H1 (cell line): ENCODE measurements around the gene GARS1. TPM values are rescaled to one million over a fixed set of nuclear protein-coding genes. Genes with fewer than 3 reads are reported as not detected.

ENCODE experiments used
- CTCF ChIA-PET: fragments of 300-600 bp; sonication (Branson Sonifier 250); formaldehyde crosslinking; loops from one replicate; lab custom pipeline; 2021; ENCODE audit not compliant: partially characterized antibody; lab: Charles Lee
- POLR2A ChIA-PET: fragments of 300-600 bp; sonication (Branson Sonifier 250); formaldehyde crosslinking; loops from one replicate; lab custom pipeline; 2021; ENCODE audit warnings: inconsistent platforms; ENCODE audit not compliant: partially characterized antibody; lab: Charles Lee
- DNase-seq, 2 experiments: peaks; one replicate each; pipeline versions ENCODE4 v3.0.0 to v3.0.0-alpha.2; 2010 to 2022; ENCODE audit warnings: low spot score in 2 of 2, low read depth in 1 of 2, mixed read lengths in 1 of 2
- FAIRE-seq: peaks from 2 replicates; lab custom pipeline; 2011; peaks lifted over from hg19 to GRCh38; lab: Jason Lieb, UNC
- H2AFZ ChIP-seq: 2 replicates; pipeline ENCODE4 v1.8.1; 2012; ENCODE audit warnings: low read length, inconsistent platforms
- H2AK5ac ChIP-seq: 2 replicates; pipeline ENCODE4 v1.6.1; 2013; ENCODE audit warnings: low read depth, low read length
- H2BK120ac ChIP-seq: replicated peaks from 2 replicates; pipeline ENCODE3; 2013; ENCODE audit warnings: low read depth, low read length, inconsistent platforms
- H2BK12ac ChIP-seq: 2 replicates; pipeline ENCODE4 v1.6.1; 2013; ENCODE audit warnings: low read depth, low read length
- H2BK15ac ChIP-seq: 2 replicates; pipeline ENCODE4 v1.6.1; 2013; ENCODE audit warnings: low read length
- H2BK20ac ChIP-seq: 2 replicates; pipeline ENCODE4 v1.6.1; 2013; ENCODE audit warnings: low read length
- H2BK5ac ChIP-seq: 2 replicates; pipeline ENCODE4 v1.6.1; 2013; ENCODE audit warnings: low read depth, low read length
- H3K14ac ChIP-seq: 2 replicates; pipeline ENCODE4 v1.6.1; 2013; ENCODE audit warnings: inconsistent platforms; ENCODE audit not compliant: insufficient read length
- H3K18ac ChIP-seq: 2 replicates; pipeline ENCODE4 v1.6.1; 2013; ENCODE audit warnings: low read length; ENCODE audit errors: extremely low read depth
- H3K23ac ChIP-seq: 2 replicates; pipeline ENCODE4 v1.6.1; 2013; ENCODE audit warnings: inconsistent platforms; ENCODE audit not compliant: insufficient read length
- H3K23me2 ChIP-seq: 2 replicates; pipeline ENCODE4 v1.6.1; 2013; ENCODE audit warnings: low read depth, low read length
- H3K27ac ChIP-seq: 2 replicates; pipeline ENCODE4 v1.6.1; 2011; ENCODE audit warnings: low read depth, low read length, inconsistent platforms
- H3K27me3 ChIP-seq, 4 experiments: replicated peaks in 1 of 4; 1 replicate in 1 of 4; 2 replicates in 3 of 4; pipeline versions ENCODE4 v1.6.1 to v1.8.1; 2011 to 2013; ENCODE audit warnings: low read length in 3 of 4, mild to moderate bottlenecking in 3 of 4, inconsistent platforms in 2 of 4, mixed read lengths in 2 of 4, moderate library complexity in 1 of 4; ENCODE audit not compliant: control insufficient read depth in 3 of 4, insufficient read depth in 3 of 4; ENCODE audit errors: extremely low read depth in 1 of 4
- H3K36me3 ChIP-seq, 4 experiments: 2 replicates each; pipeline versions ENCODE4 v1.6.1 to v1.8.1; 2011 to 2013; ENCODE audit warnings: mild to moderate bottlenecking in 4 of 4, low read length in 3 of 4, moderate library complexity in 2 of 4, control low read depth in 1 of 4, inconsistent platforms in 1 of 4; ENCODE audit not compliant: insufficient read depth in 4 of 4, control insufficient read depth in 2 of 4
- H3K4ac ChIP-seq: replicated peaks from 2 replicates; pipeline ENCODE3; 2013; ENCODE audit warnings: low read length, low read depth, mixed read lengths, inconsistent platforms; ENCODE audit not compliant: insufficient read length
- H3K4me1 ChIP-seq, 4 experiments: replicated peaks in 1 of 4; 1 replicate in 1 of 4; 2 replicates in 3 of 4; pipeline versions ENCODE4 v1.6.1 to v1.8.1; 2011 to 2013; ENCODE audit warnings: low read length in 3 of 4, inconsistent platforms in 2 of 4, mixed read lengths in 1 of 4; ENCODE audit not compliant: insufficient read depth in 4 of 4, control insufficient read depth in 3 of 4
- H3K4me2 ChIP-seq, 2 experiments: 2 replicates each; pipeline versions ENCODE4 v1.6.1 to v1.8.1; 2011 to 2013; ENCODE audit warnings: low read depth in 2 of 2, low read length in 2 of 2, control low read depth in 1 of 2, inconsistent platforms in 1 of 2, mild to moderate bottlenecking in 1 of 2; ENCODE audit not compliant: insufficient read depth in 1 of 2
- H3K4me3 ChIP-seq, 4 experiments: fragments of 200-600, 300-600 bp in 1 of 4; sonication (generic), shearing (Covaris generic), sonication (Bioruptor Twin) in 1 of 4; 2 replicates each; pipeline versions ENCODE4 v1.5.1 to v1.8.1; 2011 to 2016; ENCODE audit warnings: low read length in 4 of 4, low read depth in 3 of 4, control low read depth in 2 of 4, inconsistent platforms in 2 of 4, mild to moderate bottlenecking in 2 of 4, mixed read lengths in 1 of 4, moderate library complexity in 1 of 4; ENCODE audit not compliant: insufficient read depth in 2 of 4; ENCODE audit errors: extremely low read depth in 1 of 4
- H3K56ac ChIP-seq: replicated peaks from 2 replicates; pipeline ENCODE3; 2013; ENCODE audit warnings: low read depth, mild to moderate bottlenecking, mixed read lengths, low read length, inconsistent platforms; ENCODE audit not compliant: insufficient read length
- H3K79me1 ChIP-seq: 2 replicates; pipeline ENCODE4 v1.6.1; 2013; ENCODE audit warnings: low read depth, low read length, control low read depth
- H3K79me2 ChIP-seq, 2 experiments: 2 replicates each; pipeline versions ENCODE4 v1.6.1 to v1.8.1; 2012 to 2013; ENCODE audit warnings: low read length in 2 of 2, mild to moderate bottlenecking in 2 of 2, inconsistent platforms in 1 of 2; ENCODE audit not compliant: insufficient read depth in 2 of 2, control insufficient read depth in 1 of 2
- H3K9ac ChIP-seq, 4 experiments: replicated peaks in 1 of 4; 1 replicate in 1 of 4; 2 replicates in 3 of 4; pipeline versions ENCODE4 v1.6.1 to v1.8.1; 2011 to 2013; ENCODE audit warnings: low read depth in 3 of 4, low read length in 3 of 4, control low read depth in 2 of 4, mild to moderate bottlenecking in 2 of 4, moderate library complexity in 2 of 4, inconsistent platforms in 1 of 4; ENCODE audit errors: extremely low read depth in 1 of 4
- H3K9me3 ChIP-seq, 2 experiments: 2 replicates each; pipeline versions ENCODE4 v1.6.1 to v1.8.1; 2012 to 2013; ENCODE audit warnings: mild to moderate bottlenecking in 2 of 2, moderate library complexity in 2 of 2, control low read depth in 1 of 2, inconsistent platforms in 1 of 2, low read depth in 1 of 2, low read length in 1 of 2, mixed read lengths in 1 of 2; ENCODE audit not compliant: insufficient read depth in 2 of 2
- H4K20me1 ChIP-seq, 2 experiments: replicated peaks in 1 of 2; 2 replicates each; pipeline versions ENCODE3 to v1.8.1; 2011 to 2013; ENCODE audit warnings: inconsistent platforms in 2 of 2, low read length in 2 of 2, mild to moderate bottlenecking in 1 of 2; ENCODE audit not compliant: insufficient read depth in 2 of 2, control insufficient read depth in 1 of 2
- H4K5ac ChIP-seq: 2 replicates; pipeline ENCODE4 v1.6.1; 2013; ENCODE audit warnings: low read length, low read depth, mixed read lengths, inconsistent platforms; ENCODE audit not compliant: insufficient read length
- H4K8ac ChIP-seq: 2 replicates; pipeline ENCODE4 v1.8.0; 2013; ENCODE audit warnings: mild to moderate bottlenecking, moderate library complexity, low read length, inconsistent platforms; ENCODE audit not compliant: insufficient read depth; ENCODE audit errors: extremely low read depth
- H4K91ac ChIP-seq: replicated peaks from 2 replicates; pipeline ENCODE3; 2013; ENCODE audit warnings: low read length, mixed read lengths, inconsistent platforms; ENCODE audit not compliant: insufficient read length
- CREB1 ChIP-seq: IDR thresholded peaks from 2 replicates; pipeline ENCODE4 v1.6.1; 2012; ENCODE audit warnings: inconsistent platforms
- JUND ChIP-seq: IDR thresholded peaks from 2 replicates; pipeline ENCODE4 v1.6.1; 2011; ENCODE audit warnings: mild to moderate bottlenecking, improper control_type of control experiment, low read length
- TBP ChIP-seq: IDR thresholded peaks from 2 replicates; pipeline ENCODE4 v1.6.1; 2011; ENCODE audit warnings: low read depth, low read length, improper control_type of control experiment
- WGBS, 2 experiments: shearing (Covaris generic) in 1 of 2; methylation state at CpG; one replicate each; pipeline versions ENCODE4 v1.1.6 to v1.1.7; 2013 to 2015; ENCODE audit warnings: low lambda C conversion rate in 2 of 2, mixed read lengths in 2 of 2, inconsistent platforms in 1 of 2, low coverage in 1 of 2, missing lambda C conversion rate in 1 of 2; ENCODE audit not compliant: insufficient replicate concordance in 2 of 2, insufficient coverage in 1 of 2, insufficient read length in 1 of 2; ENCODE audit errors: extremely low coverage in 1 of 2, missing lambda C conversion rate in 1 of 2; 5-methylcytosine and 5-hydroxymethylcytosine counted together
- polyA plus RNA-seq, 7 experiments: library from polyadenylated mRNA; depleted of rRNA in 3 of 7; stranded (reverse) in 5 of 7; unstranded in 2 of 7; fragments of >200 nt in 5 of 7; fragments of 200-250 nt in 2 of 7; gene quantifications; 1 replicate in 5 of 7; 2 replicates in 1 of 7; 4 replicates in 1 of 7; pipeline versions ENCODE4 v1.2.1 to v1.2.3, GENCODE V29; 2011 to 2013; ENCODE audit warnings: missing spikeins in 2 of 7, mixed read lengths in 2 of 7
- total RNA-seq: library from RNA; stranded (reverse); fragmentation: NEBNext Ultra II Directional; extraction: Animal tissue kit (Norgen Biotek cat#: 25700); gene quantifications from 2 replicates; pipeline ENCODE4 v1.2.1, GENCODE V29; 2021

Gene GARS1
- total and polyA plus RNA-seq, 2 of the 8 experiments (the other 6 are each of a cell fraction or from before 2014, with no cell fraction given) = 270 to 476 TPM

DNA sequence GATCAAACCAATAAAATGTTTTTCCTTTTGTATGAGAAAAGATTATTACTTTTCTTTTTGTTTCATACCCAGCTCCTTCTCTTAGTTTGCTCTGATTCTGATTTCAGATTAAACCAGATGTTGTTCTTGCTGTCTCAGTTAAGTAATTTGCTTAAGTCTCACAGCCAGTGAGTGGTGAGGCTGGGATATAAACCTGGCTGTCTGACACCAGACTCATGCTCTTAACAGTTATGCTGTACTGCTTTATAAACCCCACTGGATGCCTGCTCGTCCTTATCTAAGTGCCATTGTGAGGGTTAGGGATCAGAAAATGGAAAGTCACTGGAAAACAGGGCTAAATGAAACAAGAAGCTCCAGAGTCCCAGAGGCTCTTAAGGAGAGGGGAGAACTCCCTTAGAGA, 24.3 kb downstream of the GARS1 start:
- Histone ChIP-seq H3K27ac (no peak overlapping the region), H3K23ac (no peak overlapping the region), H3K79me2 (peaks cover 0 to 21% of the 10 kb centered on the region in 2 experiments; a peak in 2 of 4 replicates), H2BK12ac (no peak overlapping the region), H3K23me2 (no peaks in the 10 kb centered on the region), H2BK15ac (no peak overlapping the region), H3K4me3 (no peak overlapping the region), H2AFZ (no peak overlapping the region), H4K5ac (no peak overlapping the region), H3K4me1 (no peaks in the 10 kb centered on the region), H4K91ac (no peak overlapping the region), H2BK20ac (no peak overlapping the region), H4K8ac (no peak overlapping the region), H4K20me1 (peaks cover 0 to 4% of the 10 kb centered on the region in 2 experiments), H3K9ac (no peak overlapping the region), H3K56ac (no peak overlapping the region), H3K79me1 (no peaks in the 10 kb centered on the region), H2BK120ac (no peak overlapping the region), H3K4me2 (no peak overlapping the region), H3K36me3 (peaks cover 30 to 97% (median 79%) of the 10 kb centered on the region in 4 experiments), H3K14ac (no peak overlapping the region), H3K18ac (no peak overlapping the region), H2AK5ac (no peak overlapping the region), H3K4ac (no peak overlapping the region), H3K27me3 (no peaks in the 10 kb centered on the region), H2BK5ac (no peak overlapping the region), H3K9me3 (no peaks in the 10 kb centered on the region)
- ChIA-PET CTCF (no interaction called here), POLR2A (interaction anchor here (1.8 to 11.3 kb wide), 3 partner anchors 12 to 25 kb away, joined by 4 to 323 read pairs (median 93); partner anchors contain the start of gene GARS1)
- FAIRE-seq (no peak), DNase-seq (no peak)
- 100% methylated on average over 1 of the region's 1 CpG; no CpG with 5 or more reads in 1 of the 2 experiments for WGBS, 2 experiments
- TF ChIP-seq JUND (no peak), CREB1 (no peak), TBP (no peak)
